HepG2 (cell line): ENCODE results near the gene POLN. TPM values are rescaled to one million over a fixed set of nuclear protein-coding genes. Genes with fewer than 3 reads are reported as not detected.
A peak's percentile ranks its signal among the peaks of the same experiment; 100 is the strongest.

Experiments
- ATAC-seq: fragments of 200-7000 bp; cut with Tn5 transposase; 3 replicates; pipeline ENCODE4 v1.9.1; 2020; ENCODE audit warnings: mild to moderate bottlenecking, moderate library complexity
- BruUV-seq: library from RNA; stranded (reverse); fragments of 400-500 nt; replicated peaks from 2 replicates; lab custom pipeline; 2021; lab: Mats Ljungman, UMichigan
- CTCF ChIA-PET: fragments of 300-600 bp; formaldehyde crosslinking; extraction: SDS; loops from one replicate; lab custom pipeline; 2021; ENCODE audit warnings: low total read pairs, inconsistent platforms, low intra/inter-chr PET ratio; lab: Yijun Ruan, JAX
- POLR2A ChIA-PET: fragments of 350-600 bp; sonication (Branson Sonifier 250); formaldehyde crosslinking; loops from one replicate; lab custom pipeline; 2020; ENCODE audit warnings: antibody characterized with exemption, inconsistent platforms; lab: Yijun Ruan, JAX
- DNase-seq: peaks from one replicate; pipeline ENCODE4 v3.0.0-alpha.2; 2015; ENCODE audit warnings: low spot score
- FAIRE-seq: peaks from 3 replicates; lab custom pipeline; 2011; peaks lifted over from hg19 to GRCh38; lab: Jason Lieb, UNC
- H2AFZ ChIP-seq: one replicate; pipeline ENCODE4 v1.6.1; 2011; ENCODE audit warnings: low read length, inconsistent platforms
- H3K27ac ChIP-seq: fragments of 300-600 bp; 3 replicates; pipeline ENCODE4 v1.8.0; 2011; ENCODE audit warnings: mixed run types, mild to moderate bottlenecking, mixed read lengths, low read length, inconsistent platforms; ENCODE audit not compliant: insufficient read depth; ENCODE audit errors: extremely low read length
- H3K27me3 ChIP-seq, 2 experiments: fragments of 200-600 bp in 1 of 2; 2 replicates in 1 of 2; 3 replicates in 1 of 2; pipeline versions ENCODE4 v1.6.0 to v1.8.0; 2011; ENCODE audit warnings: low read length in 2 of 2, mild to moderate bottlenecking in 2 of 2, moderate library complexity in 2 of 2, inconsistent platforms in 1 of 2; ENCODE audit not compliant: insufficient read depth in 2 of 2, control insufficient read depth in 1 of 2
- H3K36me3 ChIP-seq, 2 experiments: fragments of 200-600 bp in 1 of 2; replicated peaks in 1 of 2; 2 replicates in 1 of 2; 3 replicates in 1 of 2; pipeline versions ENCODE4 v1.5.1 to v1.8.0; 2011; ENCODE audit warnings: low read length in 2 of 2, inconsistent platforms in 1 of 2; ENCODE audit not compliant: insufficient read depth in 2 of 2, control insufficient read depth in 1 of 2
- H3K4me1 ChIP-seq: 2 replicates; pipeline ENCODE4 v1.5.1; 2012; ENCODE audit warnings: low read length, inconsistent platforms; ENCODE audit not compliant: insufficient read depth
- H3K4me2 ChIP-seq: 2 replicates; pipeline ENCODE4 v1.6.0; 2011; ENCODE audit warnings: low read depth, low read length, inconsistent platforms
- H3K4me3 ChIP-seq, 3 experiments: fragments of 200-600 bp in 1 of 3; sonication (generic), shearing (Covaris generic) in 1 of 3; replicated peaks in 1 of 3; 2 replicates each; pipeline ENCODE4 v1.5.1; 2011 to 2016; ENCODE audit warnings: low read length in 3 of 3, inconsistent platforms in 2 of 3, low read depth in 2 of 3, mild to moderate bottlenecking in 2 of 3, control low read depth in 1 of 3, mixed read lengths in 1 of 3; ENCODE audit not compliant: insufficient read depth in 1 of 3
- H3K79me2 ChIP-seq: one replicate; pipeline ENCODE4 v1.6.1; 2011; ENCODE audit warnings: low read length, inconsistent platforms; ENCODE audit not compliant: insufficient read depth
- H3K9ac ChIP-seq: 2 replicates; pipeline ENCODE4 v1.6.0; 2011; ENCODE audit warnings: mild to moderate bottlenecking, low read depth, low read length, inconsistent platforms; ENCODE audit not compliant: insufficient read depth
- H3K9me3 ChIP-seq: 2 replicates; pipeline ENCODE4 v1.5.1; 2012; ENCODE audit warnings: mild to moderate bottlenecking, low read length
- H4K20me1 ChIP-seq: 2 replicates; pipeline ENCODE4 v1.6.0; 2011; ENCODE audit warnings: inconsistent platforms, mild to moderate bottlenecking, low read length, moderate library complexity; ENCODE audit not compliant: insufficient read depth
- AGO2 ChIP-seq: fragments of 200-400 bp; formaldehyde crosslinking; optimal IDR thresholded peaks from 2 replicates; pipeline ENCODE3; 2017; ENCODE audit warnings: mild to moderate bottlenecking, low read depth, low read length, moderate library complexity
- HNRNPH1 ChIP-seq: fragments of 200-400 bp; formaldehyde crosslinking; optimal IDR thresholded peaks from 2 replicates; pipeline ENCODE3; 2017; ENCODE audit warnings: mild to moderate bottlenecking, low read depth, low read length
- RBFOX2 ChIP-seq: fragments of 200-400 bp; formaldehyde crosslinking; IDR thresholded peaks from 2 replicates; pipeline ENCODE4 v1.6.1; 2017; ENCODE audit warnings: low read depth, mild to moderate bottlenecking, low read length
- RBM22 ChIP-seq: fragments of 200-400 bp; formaldehyde crosslinking; optimal IDR thresholded peaks from 2 replicates; pipeline ENCODE3; 2017; ENCODE audit warnings: mild to moderate bottlenecking, low read length, moderate library complexity
- ZNF232 ChIP-seq: sonication (generic); formaldehyde crosslinking; IDR thresholded peaks from 2 replicates; pipeline ENCODE4 v1.4.0; 2020; ENCODE audit warnings: missing genetic modification reagents, borderline replicate concordance
- WGBS: methylation state at CpG from one replicate; pipeline ENCODE4 v1.1.6; 2017; ENCODE audit warnings: low lambda C conversion rate; 5-methylcytosine and 5-hydroxymethylcytosine counted together
- in situ Hi-C: cut with HindIII; loops from 2 replicates; pipeline ENCODE4 v1.10.0; 2017; ENCODE audit warnings: low pct_unique_long_range_greater_than_20kb; ENCODE audit not compliant: extremely low pct_ligation_motif_present
- intact Hi-C: fragments of 100-400 bp; cut with micrococcal nuclease; formaldehyde crosslinking; loops from one replicate; pipeline ENCODE4 v1.10.0; 2022; ENCODE audit not compliant: unreplicated experiment
- polyA plus RNA-seq, 8 experiments: library from polyadenylated mRNA; depleted of rRNA in 3 of 8; stranded (reverse) in 7 of 8; unstranded in 1 of 8; fragments of >200 nt; fragmentation: Illumina TruSeq in 4 of 8; extraction: Trizol in 4 of 8; gene quantifications; 2 replicates each; pipeline versions ENCODE4 v1.2.1 to v1.2.3, GENCODE V29; 2011 to 2016; ENCODE audit warnings: low read depth in 4 of 8, missing spikeins in 1 of 8, mixed read lengths in 1 of 8; ENCODE audit not compliant: insufficient read depth in 1 of 8
- total RNA-seq, 5 experiments: library from RNA; depleted of rRNA; stranded (reverse); fragments of >200 nt; fragmentation: Illumina TruSeq; extraction: Trizol; gene quantifications; 2 replicates each; pipeline ENCODE4 v1.2.3, GENCODE V29; 2016; ENCODE audit warnings: low read depth in 1 of 5
- TF ChIP-seq, protein P1 (sequence below): sonication (generic); formaldehyde crosslinking; IDR thresholded peaks from 2 replicates; pipeline ENCODE4 v1.5.0; 2020; ENCODE audit warnings: mild to moderate bottlenecking, low read depth, missing genetic modification reagents, borderline replicate concordance
- TF ChIP-seq, protein P2 (sequence below): sonication (generic); formaldehyde crosslinking; IDR thresholded peaks from 2 replicates; pipeline ENCODE4 v1.8.1; 2023; ENCODE audit warnings: mild to moderate bottlenecking, missing genetic modification reagents

POLN gene
- total and polyA plus RNA-seq, 2 of the 13 experiments (the other 11 are each of a cell fraction or from before 2014, with no cell fraction given): 0.93 to 1.5 TPM

DNA sequence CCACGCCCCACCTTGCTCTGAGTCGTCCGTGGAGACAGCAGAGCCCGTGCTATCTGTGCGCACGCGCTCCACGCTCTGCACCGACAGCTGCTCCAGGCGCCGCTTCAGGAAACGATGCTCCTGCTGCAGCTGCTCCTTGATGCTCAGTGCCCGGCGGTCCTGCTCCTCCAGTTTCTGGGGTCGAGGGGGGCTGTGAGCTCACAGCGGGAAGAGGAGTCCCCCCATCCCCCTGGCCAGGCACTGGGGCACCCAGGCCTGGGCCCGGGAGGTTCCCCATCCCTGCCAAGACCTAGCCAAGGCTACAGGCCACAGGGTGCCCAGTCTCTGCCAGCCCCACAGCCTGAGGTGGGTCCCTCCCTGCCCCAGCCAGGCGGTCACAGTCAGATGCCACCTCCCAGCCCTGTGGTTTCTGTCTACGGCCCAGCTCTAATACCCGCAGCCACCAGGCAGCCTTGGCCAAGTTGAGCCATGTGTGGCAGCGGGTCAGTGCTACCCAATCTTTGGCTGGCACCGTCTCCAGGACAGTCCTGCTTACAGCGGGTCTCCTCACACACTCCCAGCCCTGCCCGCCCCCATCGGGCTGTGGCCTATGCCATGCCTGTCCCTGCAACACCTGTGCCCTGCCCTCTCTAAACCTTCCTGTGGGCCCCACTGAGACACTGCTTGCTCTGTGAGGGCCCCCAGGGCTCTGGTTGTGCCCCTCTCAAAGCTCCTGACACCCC is 9.3 kb upstream of the POLN start:
- POLR2A ChIA-PET: no interaction called here
- BruUV-seq: no TSS peak
- Histone ChIP-seq H4K20me1 (no peaks in the 10 kb centered on the region), H2AFZ (no peak overlapping the region), H3K9me3 (no peaks in the 10 kb centered on the region), H3K4me1 (no peaks in the 10 kb centered on the region), H3K9ac (no peak overlapping the region), H3K79me2 (no peaks in the 10 kb centered on the region), H3K36me3 (peaks cover 11% of the 10 kb centered on the region in 2 experiments; a peak in 4 of 5 replicates), H3K27me3 (no peaks in the 10 kb centered on the region), H3K4me3 (no peak overlapping the region), H3K27ac (no peak overlapping the region), H3K4me2 (no peak overlapping the region)
- DNase-seq (no peak), ATAC-seq (no peak), FAIRE-seq (no peak)
- TF ChIP-seq AGO2: peak; percentile 42
- TF ChIP-seq RBFOX2: peak; percentile 31; the same call in 1 of the 2 replicates
- TF ChIP-seq, protein P1, sequence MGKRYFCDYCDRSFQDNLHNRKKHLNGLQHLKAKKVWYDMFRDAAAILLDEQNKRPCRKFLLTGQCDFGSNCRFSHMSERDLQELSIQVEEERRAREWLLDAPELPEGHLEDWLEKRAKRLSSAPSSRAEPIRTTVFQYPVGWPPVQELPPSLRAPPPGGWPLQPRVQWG (CRISPR knock-in tag): no peak
- intact Hi-C loops: no loop called here
- in situ Hi-C loops: no loop called here
- CTCF ChIA-PET: no interaction called here
- WGBS: 97% methylated on average over 13 of the region's 25 CpGs

DNA sequence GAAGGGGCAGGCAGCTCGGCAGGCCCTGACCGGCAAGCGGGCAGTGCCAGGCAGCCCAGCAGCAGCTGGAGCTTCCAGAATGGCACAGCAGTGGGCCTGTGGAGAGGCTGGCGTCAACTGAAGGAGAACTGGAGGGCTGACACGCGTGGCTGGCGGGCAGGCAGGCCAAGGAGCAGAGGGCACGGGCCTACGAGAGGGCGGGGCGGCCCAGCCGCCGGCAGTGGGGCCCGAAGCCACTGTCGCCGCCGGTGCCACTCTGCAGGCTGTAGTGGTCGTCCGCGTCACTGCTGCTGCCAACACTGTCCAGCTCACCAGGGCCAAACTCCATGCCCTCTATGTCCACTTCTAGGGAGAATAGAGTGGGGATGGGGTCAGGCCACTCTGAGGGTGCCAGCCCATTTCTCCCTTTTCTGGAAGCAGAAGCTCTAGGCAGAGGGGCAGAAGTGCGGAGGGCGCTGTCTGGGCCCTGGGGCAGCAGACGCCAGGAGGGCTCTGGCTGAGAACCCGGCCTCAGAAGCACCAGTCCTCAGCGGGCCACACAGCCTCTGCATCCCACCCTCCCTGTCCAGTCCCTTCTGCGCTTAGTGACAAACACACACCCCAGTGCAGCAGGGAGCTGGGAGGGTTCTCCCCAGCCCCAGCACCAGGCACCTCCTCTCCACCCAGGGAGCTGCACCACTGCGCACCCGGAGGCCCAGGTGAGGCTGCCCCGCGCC is 8.6 kb upstream of the POLN start:
- in situ Hi-C loops (no loop called here), intact Hi-C loops (no loop called here)
- FAIRE-seq (no peak), ATAC-seq (no peak), DNase-seq (no peak)
- ChIA-PET CTCF (no interaction called here), POLR2A (no interaction called here)
- peaks cover 11% of the 10 kb centered on the region in 2 experiments; a peak in 4 of 5 replicates for H3K36me3 ChIP-seq
- H2AFZ ChIP-seq: no peak overlapping the region
- no peaks in the 10 kb centered on the region for H3K79me2 ChIP-seq
- H3K27ac ChIP-seq: no peak overlapping the region
- H3K4me1 ChIP-seq: peaks cover 7% of the 10 kb centered on the region
- H3K27me3 ChIP-seq: no peaks in the 10 kb centered on the region
- WGBS: 91% methylated on average over 7 of the region's 30 CpGs
- no peaks in the 10 kb centered on the region for H3K9me3 ChIP-seq
- H3K4me3 ChIP-seq: no peak overlapping the region
- BruUV-seq: no TSS peak
- no peaks in the 10 kb centered on the region for H4K20me1 ChIP-seq
- TF ChIP-seq HNRNPH1 (no peak), RBM22 (peak; percentile 23), RBFOX2 (peak; percentile 39), ZNF232 (CRISPR knock-in tag) (no peak)
- TF ChIP-seq, protein P2, sequence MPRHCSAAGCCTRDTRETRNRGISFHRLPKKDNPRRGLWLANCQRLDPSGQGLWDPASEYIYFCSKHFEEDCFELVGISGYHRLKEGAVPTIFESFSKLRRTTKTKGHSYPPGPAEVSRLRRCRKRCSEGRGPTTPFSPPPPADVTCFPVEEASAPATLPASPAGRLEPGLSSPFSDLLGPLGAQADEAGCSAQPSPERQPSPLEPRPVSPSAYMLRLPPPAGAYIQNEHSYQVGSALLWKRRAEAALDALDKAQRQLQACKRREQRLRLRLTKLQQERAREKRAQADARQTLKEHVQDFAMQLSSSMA (CRISPR knock-in tag): no peak
- H3K4me2 ChIP-seq: no peak overlapping the region
- no peak overlapping the region for H3K9ac ChIP-seq
